IgD-negative memory B cell (primary cell): ENCODE measurements around the gene OTOG. TPM values are rescaled to one million over a fixed set of nuclear protein-coding genes. Genes with fewer than 3 reads are reported as not detected.

Experiments
- H3K27ac Mint-ChIP-seq, 3 donors: one replicate each; pipeline ENCODE4 v1.8.0; 2020 to 2022; ENCODE audit warnings: mild to moderate bottlenecking in 3 of 3, mixed read lengths in 3 of 3, moderate library complexity in 1 of 3
- H3K27me3 Mint-ChIP-seq: one replicate; pipeline ENCODE4 v1.8.0; 2021; ENCODE audit warnings: mixed read lengths
- H3K36me3 Mint-ChIP-seq: one replicate; pipeline ENCODE4 v1.8.0; 2020; ENCODE audit warnings: mild to moderate bottlenecking, mixed read lengths
- H3K4me1 Mint-ChIP-seq, 3 donors: one replicate each; pipeline ENCODE4 v1.8.0; 2020 to 2022; ENCODE audit warnings: mixed read lengths in 3 of 3, mild to moderate bottlenecking in 1 of 3
- H3K4me3 Mint-ChIP-seq, 4 donors: one replicate each; pipeline ENCODE4 v1.8.0; 2020 to 2022; ENCODE audit warnings: mild to moderate bottlenecking in 4 of 4, mixed read lengths in 4 of 4, moderate library complexity in 3 of 4
- H3K9me3 Mint-ChIP-seq, 3 donors: one replicate each; pipeline ENCODE4 v1.8.0; 2020 to 2021; ENCODE audit warnings: mixed read lengths in 3 of 3, mild to moderate bottlenecking in 1 of 3
- polyA plus RNA-seq: library from polyadenylated mRNA; unstranded; fragments of 300-500 nt; fragmentation: Illumina TruSeq; gene quantifications from one replicate; pipeline ENCODE4 v1.2.3, GENCODE V29; 2021

The OTOG gene
- polyA plus RNA-seq, 1 donor from 2014 or later: not detected

- peaks cover 2 to 8% (median 2%) of the 10 kb centered on the region in 3 donors for H3K9me3 Mint-ChIP-seq
- H3K4me3 Mint-ChIP-seq: no peak overlapping the region
- H3K27ac Mint-ChIP-seq: no peak overlapping the region
Observed at GRCh38 chr11:17593466-17594245, 46.6 kb downstream of the OTOG start.

DNA sequence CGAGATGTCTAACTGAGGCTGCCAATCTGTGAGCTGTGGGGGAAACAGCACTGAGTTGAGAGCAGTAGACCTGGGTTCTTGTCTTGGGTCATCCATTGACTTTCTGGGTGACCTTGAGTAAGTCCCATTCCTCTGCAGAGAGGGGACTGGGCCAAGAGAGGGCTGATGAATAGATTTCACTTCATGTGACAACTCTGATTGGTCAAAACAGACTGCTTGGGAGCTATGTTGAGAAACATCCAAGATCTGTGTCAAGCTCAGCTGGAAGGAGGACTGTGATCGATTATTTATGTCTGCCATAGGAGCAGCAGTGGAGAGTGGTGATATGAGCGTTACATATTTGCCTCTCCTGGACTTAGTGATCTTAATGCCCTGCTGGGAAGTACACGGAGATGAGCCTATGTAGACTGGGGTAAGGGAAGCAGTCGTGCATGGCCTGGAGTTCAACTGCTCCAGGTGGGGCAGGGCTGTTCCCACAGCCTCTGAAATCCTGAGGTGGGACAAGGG, 47.7 kb downstream of the OTOG start:
- no peak overlapping the region for H3K4me3 Mint-ChIP-seq
- peaks cover 4% of the 10 kb centered on the region for H3K27me3 Mint-ChIP-seq
- no peaks in the 10 kb centered on the region for H3K4me1 Mint-ChIP-seq
- H3K27ac Mint-ChIP-seq: no peak overlapping the region
- H3K9me3 Mint-ChIP-seq: peaks cover 2 to 8% (median 2%) of the 10 kb centered on the region in 3 donors
- peaks cover 2% of the 10 kb centered on the region for H3K36me3 Mint-ChIP-seq

More at GRCh38 chr11:17593466-17594245, 46.6 kb downstream of the OTOG start:
- Mint-ChIP-seq H3K4me1 (no peaks in the 10 kb centered on the region), H3K36me3 (peaks cover 2% of the 10 kb centered on the region), H3K27me3 (peaks cover 4% of the 10 kb centered on the region)

DNA sequence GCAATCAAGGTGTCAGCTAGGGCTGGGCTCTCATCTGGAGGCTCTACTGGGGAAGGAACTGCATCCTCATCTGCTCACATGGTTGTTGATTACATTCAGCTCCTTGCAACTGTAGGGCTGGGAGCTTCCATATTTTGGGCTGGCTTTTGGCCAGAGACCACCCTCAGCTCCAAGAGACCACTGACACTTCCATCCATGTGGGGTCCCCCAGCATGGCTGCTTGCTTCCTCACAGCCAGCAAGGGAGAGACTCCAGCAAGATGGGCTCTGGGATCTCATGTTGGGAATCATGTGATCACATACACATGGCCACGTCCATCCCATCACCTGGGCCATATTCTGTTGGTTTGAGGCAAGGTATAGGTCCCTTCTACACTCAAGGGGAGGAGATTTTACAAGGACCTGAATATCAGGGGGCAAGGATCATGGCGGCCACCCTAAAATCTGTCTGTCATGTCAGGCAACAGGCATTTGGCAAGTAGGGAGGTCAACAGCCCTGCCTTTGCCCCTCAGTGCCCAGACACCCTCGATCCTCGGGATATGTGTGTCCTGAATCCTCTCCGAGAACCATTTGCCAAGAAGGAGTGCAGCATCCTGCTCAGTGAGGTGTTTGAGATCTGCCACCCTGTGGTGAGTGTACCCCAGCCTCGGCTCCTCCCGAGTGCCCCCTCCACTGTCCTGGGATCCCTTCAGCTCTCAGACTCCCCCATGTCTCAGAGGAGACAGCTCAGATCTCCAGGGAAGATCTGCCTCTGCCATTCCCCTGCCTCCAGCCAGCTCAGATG, 48.7 kb downstream of the OTOG start:
- no peak overlapping the region for H3K27ac Mint-ChIP-seq
- peaks cover 2 to 8% (median 2%) of the 10 kb centered on the region in 3 donors for H3K9me3 Mint-ChIP-seq
- H3K36me3 Mint-ChIP-seq: peaks cover 2% of the 10 kb centered on the region
- peaks cover 4% of the 10 kb centered on the region for H3K27me3 Mint-ChIP-seq
- H3K4me3 Mint-ChIP-seq: no peak overlapping the region
- H3K4me1 Mint-ChIP-seq: peaks cover 0 to 1% (median 0%) of the 10 kb centered on the region in 3 donors

GRCh38 chr11:17596310-17596669, 49.2 kb downstream of the OTOG start:
- H3K36me3 Mint-ChIP-seq: peaks cover 2% of the 10 kb centered on the region

GRCh38 chr11:17596711-17597110, 49.7 kb downstream of the OTOG start:
- no peak overlapping the region for H3K4me3 Mint-ChIP-seq
- H3K4me1 Mint-ChIP-seq: peaks cover 0 to 1% (median 0%) of the 10 kb centered on the region in 3 donors
- H3K36me3 Mint-ChIP-seq: peaks cover 2% of the 10 kb centered on the region
- H3K27me3 Mint-ChIP-seq: peaks cover 4% of the 10 kb centered on the region
- H3K27ac Mint-ChIP-seq: no peak overlapping the region
- H3K9me3 Mint-ChIP-seq: peaks cover 2 to 8% (median 2%) of the 10 kb centered on the region in 3 donors

More at GRCh38 chr11:17596310-17596669, 49.2 kb downstream of the OTOG start:
- Mint-ChIP-seq H3K4me1 (peaks cover 0 to 1% (median 0%) of the 10 kb centered on the region in 3 donors), H3K4me3 (no peak overlapping the region), H3K9me3 (peaks cover 2 to 8% (median 2%) of the 10 kb centered on the region in 3 donors), H3K27ac (no peak overlapping the region), H3K27me3 (peaks cover 4% of the 10 kb centered on the region)

DNA sequence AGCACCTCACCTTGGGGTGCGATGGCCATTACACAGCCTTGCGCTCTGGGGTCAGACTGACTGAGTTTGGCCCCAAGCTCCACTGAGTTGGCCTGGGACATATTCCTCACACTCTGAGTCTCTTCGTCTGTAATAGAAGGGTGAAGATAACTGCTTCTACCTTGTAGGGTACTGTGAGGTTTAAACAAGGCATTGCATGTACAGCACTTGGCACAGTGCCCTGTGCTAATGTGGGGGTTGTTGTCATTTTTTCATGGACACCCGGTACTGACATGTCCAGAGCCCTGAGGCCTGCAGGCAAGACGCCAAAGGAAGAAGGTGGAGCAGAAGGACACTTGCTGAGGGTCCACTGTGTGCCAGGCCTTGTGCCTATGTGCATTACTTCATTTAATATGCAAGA, 50.7 kb downstream of the OTOG start:
- H3K9me3 Mint-ChIP-seq: peaks cover 2 to 8% (median 2%) of the 10 kb centered on the region in 3 donors
- no peak overlapping the region for H3K4me3 Mint-ChIP-seq
- H3K27ac Mint-ChIP-seq: no peak overlapping the region
- H3K36me3 Mint-ChIP-seq: peaks cover 2% of the 10 kb centered on the region
- peaks cover 4% of the 10 kb centered on the region for H3K27me3 Mint-ChIP-seq
- H3K4me1 Mint-ChIP-seq: peaks cover 0 to 1% (median 0%) of the 10 kb centered on the region in 3 donors

DNA sequence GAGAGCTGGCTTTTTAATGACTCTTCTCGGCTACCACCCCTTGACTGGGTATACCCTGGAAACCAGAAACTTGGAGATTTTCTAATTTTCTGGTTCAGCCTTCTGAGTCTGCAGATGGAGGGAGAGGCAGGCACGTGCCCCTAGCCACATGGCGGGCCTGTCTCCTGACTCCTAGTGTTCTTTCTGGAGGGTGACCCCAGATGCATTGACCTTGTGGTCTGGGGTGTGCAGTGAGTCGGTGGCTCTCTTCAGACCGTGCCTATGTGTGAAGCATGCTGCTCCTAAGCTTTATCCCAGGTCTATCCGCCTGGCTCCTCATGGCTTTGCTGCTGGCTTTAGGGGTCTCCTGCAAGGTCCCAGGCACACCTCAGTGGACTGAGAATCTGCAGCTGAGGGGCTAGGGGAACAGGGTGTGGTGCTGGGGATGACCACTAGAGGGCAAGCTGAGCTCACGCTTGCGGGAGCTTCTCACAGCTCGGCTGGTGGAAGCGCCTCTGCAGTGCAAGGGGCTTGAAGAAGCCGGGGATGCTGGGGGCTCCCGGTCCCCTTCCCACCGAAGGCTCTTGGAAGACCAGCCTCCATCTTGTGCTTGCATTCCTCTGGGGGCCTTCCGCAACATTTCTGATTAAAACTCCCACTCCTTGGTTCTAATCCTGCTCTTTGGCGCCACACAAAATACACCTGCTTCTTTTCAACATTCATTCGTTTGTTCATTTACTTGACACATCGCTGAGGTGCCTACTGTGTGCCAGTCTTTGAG, 51.8 kb downstream of the OTOG start:
- Mint-ChIP-seq H3K36me3 (peaks cover 2% of the 10 kb centered on the region), H3K27me3 (peaks cover 1% of the 10 kb centered on the region), H3K4me3 (no peak overlapping the region), H3K4me1 (peaks cover 0 to 1% (median 0%) of the 10 kb centered on the region in 3 donors), H3K9me3 (peaks cover 2 to 8% (median 2%) of the 10 kb centered on the region in 3 donors), H3K27ac (peak overlapping the region in 1 of 3 donors; percentile 40)

DNA sequence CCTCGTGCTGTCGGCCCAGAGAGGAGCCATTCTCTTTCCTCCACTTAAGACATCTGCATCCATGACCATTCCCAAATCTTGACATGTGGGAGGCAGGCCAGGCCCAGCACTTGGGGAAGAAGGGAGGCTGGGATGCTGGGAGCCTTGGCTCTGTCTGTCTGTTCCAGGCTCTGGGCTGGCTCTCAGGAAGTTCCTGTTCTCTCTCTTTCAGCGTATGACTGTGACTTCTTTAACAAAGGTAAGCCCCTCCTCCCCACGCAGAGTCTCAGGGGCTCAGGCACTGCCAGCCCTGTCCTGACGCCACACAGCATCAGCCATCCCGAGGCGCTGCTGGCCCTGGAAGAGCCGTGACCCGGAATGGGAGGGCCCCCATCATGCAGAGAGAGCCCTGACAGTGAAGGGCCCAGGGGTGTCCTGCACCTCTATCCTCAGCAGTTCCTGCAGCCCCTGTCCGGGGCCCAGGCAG, 52.4 kb downstream of the OTOG start:
- peaks cover 0 to 1% (median 0%) of the 10 kb centered on the region in 3 donors for H3K4me1 Mint-ChIP-seq
- H3K9me3 Mint-ChIP-seq: peaks cover 0 to 8% (median under 1%) of the 10 kb centered on the region in 3 donors
- peaks cover 2% of the 10 kb centered on the region for H3K36me3 Mint-ChIP-seq
- H3K27ac Mint-ChIP-seq: peak overlapping the region in 1 of 3 donors; percentile 40
- H3K27me3 Mint-ChIP-seq: peaks cover 1% of the 10 kb centered on the region
- no peak overlapping the region for H3K4me3 Mint-ChIP-seq

- Mint-ChIP-seq H3K4me1 (peaks cover 0 to 1% (median 0%) of the 10 kb centered on the region in 3 donors), H3K9me3 (peaks cover 0 to under 1% (median 0%) of the 10 kb centered on the region in 3 donors), H3K36me3 (no peaks in the 10 kb centered on the region), H3K27me3 (peaks cover 1% of the 10 kb centered on the region), H3K27ac (no peak overlapping the region), H3K4me3 (no peak overlapping the region)
Observed at GRCh38 chr11:17600316-17601255, 53.5 kb downstream of the OTOG start.

GRCh38 chr11:17601256-17601671, 54.2 kb downstream of the OTOG start:
- peaks cover 0 to 1% (median 0%) of the 10 kb centered on the region in 3 donors for H3K4me1 Mint-ChIP-seq

DNA sequence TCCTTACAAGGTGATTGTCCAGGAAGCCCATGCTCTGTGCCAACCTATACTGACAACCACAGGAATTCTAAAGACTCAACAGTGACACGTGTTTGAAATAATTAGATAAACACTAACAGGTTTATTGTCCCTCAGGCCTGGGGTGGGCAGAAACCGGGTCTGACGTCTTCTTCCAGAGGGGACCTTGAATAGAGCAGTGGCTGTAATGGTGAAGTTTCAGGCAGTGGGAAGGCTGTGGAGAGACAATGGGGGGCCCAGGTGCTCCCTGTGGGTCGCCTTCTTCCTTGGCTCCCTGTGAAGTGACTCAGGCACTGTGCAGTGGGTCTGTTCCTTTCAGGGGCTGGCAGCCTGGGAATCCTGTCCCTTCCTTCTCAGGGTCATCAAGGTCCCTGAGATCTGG, 54.6 kb downstream of the OTOG start:
- H3K36me3 Mint-ChIP-seq: no peaks in the 10 kb centered on the region
- H3K4me1 Mint-ChIP-seq: peaks cover 0 to 1% (median 0%) of the 10 kb centered on the region in 3 donors
- H3K9me3 Mint-ChIP-seq: no peaks in the 10 kb centered on the region
- H3K4me3 Mint-ChIP-seq: no peak overlapping the region
- H3K27ac Mint-ChIP-seq: no peak overlapping the region
- H3K27me3 Mint-ChIP-seq: no peaks in the 10 kb centered on the region

More at GRCh38 chr11:17601256-17601671, 54.2 kb downstream of the OTOG start:
- H3K4me3 Mint-ChIP-seq: no peak overlapping the region
- no peaks in the 10 kb centered on the region for H3K27me3 Mint-ChIP-seq
- H3K27ac Mint-ChIP-seq: no peak overlapping the region
- H3K36me3 Mint-ChIP-seq: no peaks in the 10 kb centered on the region
- H3K9me3 Mint-ChIP-seq: no peaks in the 10 kb centered on the region

GRCh38 chr11:17602105-17603001, 55.3 kb downstream of the OTOG start:
- peaks cover 0 to 1% (median 0%) of the 10 kb centered on the region in 3 donors for H3K4me1 Mint-ChIP-seq
- H3K36me3 Mint-ChIP-seq: no peaks in the 10 kb centered on the region
- no peak overlapping the region for H3K27ac Mint-ChIP-seq
- H3K9me3 Mint-ChIP-seq: no peaks in the 10 kb centered on the region
- H3K4me3 Mint-ChIP-seq: no peak overlapping the region
- no peaks in the 10 kb centered on the region for H3K27me3 Mint-ChIP-seq
